ENCODE results near the gene CCDC27.

Gene CCDC27

GRCh38 chr1:3819771-3820200 is 67.5 kb downstream of the CCDC27 start (continued):
- no peak for TF ChIP-seq CREB5 (CRISPR knock-in tag; IDR thresholded peaks at IDR 0.05; ENCODE audit: low read depth)
- TF ChIP-seq ISL1 (CRISPR knock-in tag; IDR thresholded peaks at IDR 0.05) = no peak
- no peak for TF ChIP-seq ESRRG (CRISPR knock-in tag; IDR thresholded peaks at IDR 0.05)
- no peak for TF ChIP-seq ARNTL (CRISPR knock-in tag; IDR thresholded peaks at IDR 0.05; ENCODE audit: borderline replicate concordance, low read depth)

GRCh38 chr1:3820316-3820715 is 68.1 kb downstream of the CCDC27 start:
- no peak for TF ChIP-seq ESRRG (CRISPR knock-in tag; IDR thresholded peaks at IDR 0.05)
- TF ChIP-seq CREB5 (CRISPR knock-in tag; IDR thresholded peaks at IDR 0.05; ENCODE audit: low read depth) = no peak
- no peak for TF ChIP-seq ZFP3 (CRISPR knock-in tag; IDR thresholded peaks at IDR 0.05)
- TF ChIP-seq RARB (CRISPR knock-in tag; IDR thresholded peaks at IDR 0.05) = no peak
- TF ChIP-seq BACH2 (CRISPR knock-in tag; IDR thresholded peaks at IDR 0.05; ENCODE audit: borderline replicate concordance) = no peak
- TF ChIP-seq TSHZ2 (CRISPR knock-in tag; IDR thresholded peaks at IDR 0.05) = no peak
- no peak for TF ChIP-seq TCF4 (CRISPR knock-in tag; IDR thresholded peaks at IDR 0.05; ENCODE audit: borderline replicate concordance)
- TF ChIP-seq ZC3H10 (CRISPR knock-in tag; IDR thresholded peaks at IDR 0.05) = no peak
- TF ChIP-seq ZFP30 (CRISPR knock-in tag; IDR thresholded peaks at IDR 0.05) = no peak
- TF ChIP-seq PPARA (CRISPR knock-in tag; IDR thresholded peaks at IDR 0.05; ENCODE audit: borderline replicate concordance) = no peak
- no peak for TF ChIP-seq SNAI2 (CRISPR knock-in tag; IDR thresholded peaks at IDR 0.05)
- no peak for TF ChIP-seq CSDC2 (CRISPR knock-in tag; IDR thresholded peaks at IDR 0.05)
- no peak for TF ChIP-seq POU6F1 (CRISPR knock-in tag; IDR thresholded peaks at IDR 0.05; ENCODE audit: borderline replicate concordance, low read depth)
- no peak for TF ChIP-seq ARNTL (CRISPR knock-in tag; IDR thresholded peaks at IDR 0.05; ENCODE audit: borderline replicate concordance, low read depth)
- no peak for TF ChIP-seq ZNF8 (CRISPR knock-in tag; IDR thresholded peaks at IDR 0.05)
- TF ChIP-seq PATZ1 (CRISPR knock-in tag; IDR thresholded peaks at IDR 0.05; ENCODE audit: borderline replicate concordance) = no peak
- no peak for TF ChIP-seq CSRNP3 (CRISPR knock-in tag; IDR thresholded peaks at IDR 0.05)
- no peak for TF ChIP-seq ISL1 (CRISPR knock-in tag; IDR thresholded peaks at IDR 0.05)
- ATAC-seq = no peak

GRCh38 chr1:3821004-3821403 is 68.8 kb downstream of the CCDC27 start:
- peak; percentile 63; the same call in 2 of the 3 replicates for ATAC-seq
- no peak for TF ChIP-seq ZNF70 (CRISPR knock-in tag; IDR thresholded peaks at IDR 0.05)
- TF ChIP-seq POU6F1 (CRISPR knock-in tag; IDR thresholded peaks at IDR 0.05; ENCODE audit: borderline replicate concordance, low read depth) = no peak
- no peak for TF ChIP-seq RARB (CRISPR knock-in tag; IDR thresholded peaks at IDR 0.05)
- TF ChIP-seq GLIS3 (CRISPR knock-in tag; IDR thresholded peaks at IDR 0.05) = no peak
- no peak for TF ChIP-seq ESRRG (CRISPR knock-in tag; IDR thresholded peaks at IDR 0.05)
- TF ChIP-seq TSHZ2 (CRISPR knock-in tag; IDR thresholded peaks at IDR 0.05) = peak; percentile 31; the same call in 1 of the 2 replicates
- TF ChIP-seq CREB5 (CRISPR knock-in tag; IDR thresholded peaks at IDR 0.05; ENCODE audit: low read depth) = no peak
- no peak for TF ChIP-seq CSDC2 (CRISPR knock-in tag; IDR thresholded peaks at IDR 0.05)
- TF ChIP-seq ARNTL (CRISPR knock-in tag; IDR thresholded peaks at IDR 0.05; ENCODE audit: borderline replicate concordance, low read depth) = no peak
- no peak for TF ChIP-seq ZC3H10 (CRISPR knock-in tag; IDR thresholded peaks at IDR 0.05)
- TF ChIP-seq SNAI2 (CRISPR knock-in tag; IDR thresholded peaks at IDR 0.05) = no peak

Measured in SK-N-SH treated with all-trans-retinoic acid at 6 μM for 48 hours (cell line).